Measurements from ENCODE around the gene C1orf50. TPM values are rescaled to one million over a fixed set of nuclear protein-coding genes. Genes with fewer than 3 reads are reported as not detected.

Gene C1orf50
- total and polyA plus RNA-seq, 2 donors (not counting 3 experiments of a cell fraction or from before 2014, with no cell fraction given), result 4.8 to 7.4 TPM

DNA sequence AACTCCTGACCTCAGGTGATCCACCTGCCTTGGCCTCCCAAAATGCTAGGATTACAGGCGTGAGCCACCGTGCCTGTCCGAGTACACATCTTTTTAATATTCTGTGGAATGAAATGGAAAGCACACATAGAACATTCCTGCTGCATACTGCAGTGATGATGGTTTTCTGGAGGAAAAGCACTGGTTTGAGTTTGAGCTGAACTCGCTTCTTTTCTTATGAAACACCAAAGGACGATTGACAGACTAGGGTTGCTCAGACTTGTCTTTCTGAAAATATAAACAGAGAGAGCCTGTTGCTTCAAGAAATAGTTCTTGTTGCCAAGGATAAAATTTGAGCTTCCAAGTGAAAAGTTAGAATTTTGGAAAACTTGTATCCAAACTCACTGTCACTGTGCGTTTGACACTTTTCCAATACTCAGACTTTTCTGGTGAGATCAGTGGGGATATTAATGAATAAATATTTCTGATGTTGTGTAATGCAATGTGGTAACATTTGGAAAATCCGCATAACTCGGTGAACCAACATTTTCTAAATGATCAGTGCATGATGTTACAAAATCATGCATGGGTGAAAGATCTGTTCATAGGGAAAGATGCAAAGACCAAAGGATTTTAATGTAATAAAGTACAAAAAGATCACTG, 34.9 kb downstream of the C1orf50 start:
- Histone ChIP-seq H3K27me3 (ENCODE audit: control insufficient read depth in 2 of 2, insufficient read depth in 2 of 2, low read length in 2 of 2) (peaks cover 0 to 8% of the 10 kb centered on the region in 2 experiments), H2AFZ (ENCODE audit: low read depth, low read length) (no peak overlapping the region), H4K20me1 (replicated peaks; ENCODE audit: control insufficient read depth, extremely low read depth, insufficient read depth, low read length) (no peaks in the 10 kb centered on the region), H3K9me1 (replicated peaks; ENCODE audit: control insufficient read depth, extremely low read depth, insufficient read depth, low read length) (no peaks in the 10 kb centered on the region), H3K36me3 (ENCODE audit: control insufficient read depth in 2 of 2, extremely low read depth in 1 of 2, insufficient read depth in 2 of 2, low read length in 2 of 2) (no peaks in the 10 kb centered on the region), H3K9me3 (replicated peaks; ENCODE audit: control insufficient read depth, insufficient read depth, low read length) (no peaks in the 10 kb centered on the region), H3K79me2 (ENCODE audit: control insufficient read depth, insufficient read depth, low read length) (no peaks in the 10 kb centered on the region), H3K27ac (ENCODE audit: insufficient read depth, low read depth, low read length) (no peak overlapping the region), H3K4me2 (ENCODE audit: insufficient read depth, low read length) (no peak overlapping the region), H3K4me3 (replicated peaks in 1 of 3; ENCODE audit: insufficient read depth in 1 of 3, low read depth in 1 of 3, low read length in 3 of 3) (no peak overlapping the region), H3K9ac (replicated peaks; ENCODE audit: extremely low read depth, insufficient read depth, low read length) (no peak overlapping the region), H3K4me1 (ENCODE audit: control insufficient read depth, extremely low read depth, insufficient read depth, low read length) (no peaks in the 10 kb centered on the region)
- CTCF ChIA-PET, result no interaction called here
- dilution Hi-C loops (cut with MboI; ENCODE audit: extremely low pct_ligation_motif_present, low sequenced_read_pairs), result no loop called here
- BruUV-seq (replicated peaks), result no TSS peak
- intact Hi-C loops (cut with micrococcal nuclease), result no loop called here
- TF ChIP-seq, protein P1, sequence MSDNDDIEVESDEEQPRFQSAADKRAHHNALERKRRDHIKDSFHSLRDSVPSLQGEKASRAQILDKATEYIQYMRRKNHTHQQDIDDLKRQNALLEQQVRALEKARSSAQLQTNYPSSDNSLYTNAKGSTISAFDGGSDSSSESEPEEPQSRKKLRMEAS (IDR thresholded peaks at IDR 0.05; ENCODE audit: insufficient read depth, insufficient read length), result no peak
- TF ChIP-seq, protein P2, sequence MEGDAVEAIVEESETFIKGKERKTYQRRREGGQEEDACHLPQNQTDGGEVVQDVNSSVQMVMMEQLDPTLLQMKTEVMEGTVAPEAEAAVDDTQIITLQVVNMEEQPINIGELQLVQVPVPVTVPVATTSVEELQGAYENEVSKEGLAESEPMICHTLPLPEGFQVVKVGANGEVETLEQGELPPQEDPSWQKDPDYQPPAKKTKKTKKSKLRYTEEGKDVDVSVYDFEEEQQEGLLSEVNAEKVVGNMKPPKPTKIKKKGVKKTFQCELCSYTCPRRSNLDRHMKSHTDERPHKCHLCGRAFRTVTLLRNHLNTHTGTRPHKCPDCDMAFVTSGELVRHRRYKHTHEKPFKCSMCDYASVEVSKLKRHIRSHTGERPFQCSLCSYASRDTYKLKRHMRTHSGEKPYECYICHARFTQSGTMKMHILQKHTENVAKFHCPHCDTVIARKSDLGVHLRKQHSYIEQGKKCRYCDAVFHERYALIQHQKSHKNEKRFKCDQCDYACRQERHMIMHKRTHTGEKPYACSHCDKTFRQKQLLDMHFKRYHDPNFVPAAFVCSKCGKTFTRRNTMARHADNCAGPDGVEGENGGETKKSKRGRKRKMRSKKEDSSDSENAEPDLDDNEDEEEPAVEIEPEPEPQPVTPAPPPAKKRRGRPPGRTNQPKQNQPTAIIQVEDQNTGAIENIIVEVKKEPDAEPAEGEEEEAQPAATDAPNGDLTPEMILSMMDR (IDR thresholded peaks at IDR 0.05; ENCODE audit: extremely low read depth in 1 of 2, insufficient read depth in 1 of 2, low read depth in 1 of 2, low read length in 2 of 2), result no peak
- no peak for TF ChIP-seq POLR2A (IDR thresholded peaks at IDR 0.05; ENCODE audit: low read depth, low read length)
- TF ChIP-seq FOS (IDR thresholded peaks at IDR 0.05; ENCODE audit: borderline replicate concordance, insufficient read depth, low read length), result no peak
- no peak for TF ChIP-seq JUN (IDR thresholded peaks at IDR 0.05; ENCODE audit: borderline replicate concordance, insufficient read depth, insufficient read length, low read depth)
- no peak for TF ChIP-seq MYC (IDR thresholded peaks at IDR 0.05; ENCODE audit: low read depth, low read length)
- TF ChIP-seq POLR2AphosphoS5 (IDR thresholded peaks at IDR 0.05; ENCODE audit: insufficient read depth, low read depth, low read length), result no peak
- no peak for TF ChIP-seq GATA2 (IDR thresholded peaks at IDR 0.05; ENCODE audit: insufficient read depth, insufficient read length, low read depth, low read length)
- TF ChIP-seq EZH2 (IDR thresholded peaks at IDR 0.05; ENCODE audit: borderline replicate concordance, low read depth, low read length, severe bottlenecking), result no peak
- POLR2A ChIA-PET, result no interaction called here
- FAIRE-seq, result no peak
- no peak for DNase-seq (ENCODE audit: low read depth, low spot score)

All from endothelial cell of umbilical vein (primary cell).